SK-N-SH (cell line): ENCODE results near the gene IGDCC3. TPM values are rescaled to one million over a fixed set of nuclear protein-coding genes. Genes with fewer than 3 reads are reported as not detected.

Experiments used
- CTCF ChIA-PET: fragments of 300-600, 350-600 bp; formaldehyde crosslinking; extraction: SDS; loops from one replicate; lab custom pipeline; 2021; lab: Yijun Ruan, JAX
- POLR2A ChIA-PET: fragments of 350-600 bp; sonication (Branson Sonifier 250); formaldehyde crosslinking; extraction: SDS; loops from one replicate; lab custom pipeline; 2020; ENCODE audit warnings: antibody characterized with exemption, inconsistent platforms; lab: Yijun Ruan, JAX
- DNase-seq: peaks from one replicate; pipeline ENCODE4 v3.0.0; 2012
- H2AFZ ChIP-seq: fragments of 200-600 bp; sonication (generic); 2 replicates; pipeline ENCODE4 v1.8.1; 2016; ENCODE audit warnings: antibody characterized with exemption, mild to moderate bottlenecking, low read depth
- H3F3A ChIP-seq: fragments of 200-600 bp; sonication (generic); replicated peaks from 2 replicates; pipeline ENCODE3; 2016; ENCODE audit warnings: antibody characterized with exemption, mild to moderate bottlenecking; ENCODE audit not compliant: insufficient read depth
- H3K27ac ChIP-seq, 2 experiments: fragments of 200-500 bp in 1 of 2; fragments of 200-600 bp in 1 of 2; sonication (Bioruptor generic) in 1 of 2; sonication (generic), shearing (Covaris generic) in 1 of 2; 2 replicates each; pipeline versions ENCODE4 v1.5.1 to v1.6.1; 2014 to 2016; ENCODE audit warnings: low read depth in 2 of 2, inconsistent platforms in 1 of 2, low read length in 1 of 2, mild to moderate bottlenecking in 1 of 2, mixed read lengths in 1 of 2
- H3K27me3 ChIP-seq: fragments of 200-600 bp; sonication (generic), shearing (Covaris generic); 2 replicates; pipeline ENCODE4 v1.6.1; 2016; ENCODE audit warnings: mixed run types; ENCODE audit not compliant: insufficient read depth
- H3K36me3 ChIP-seq, 2 experiments: fragments of 200-500 bp in 1 of 2; fragments of 200-600 bp in 1 of 2; sonication (Bioruptor generic) in 1 of 2; sonication (generic) in 1 of 2; replicated peaks in 1 of 2; 2 replicates each; pipeline versions ENCODE3 to v1.5.1; 2014 to 2016; ENCODE audit warnings: low read length in 1 of 2, mild to moderate bottlenecking in 1 of 2; ENCODE audit not compliant: insufficient read depth in 2 of 2, control insufficient read depth in 1 of 2
- H3K4me1 ChIP-seq, 2 experiments: fragments of 200-500 bp in 1 of 2; fragments of 200-600 bp in 1 of 2; sonication (Bioruptor generic) in 1 of 2; sonication (generic), shearing (Covaris generic) in 1 of 2; 2 replicates each; pipeline versions ENCODE4 v1.5.1 to v1.6.1; 2014 to 2016; ENCODE audit warnings: low read depth in 1 of 2, low read length in 1 of 2, mixed run types in 1 of 2; ENCODE audit not compliant: insufficient read depth in 2 of 2, control insufficient read depth in 1 of 2
- H3K4me2 ChIP-seq: fragments of 200-600 bp; sonication (generic), shearing (Covaris generic); 2 replicates; pipeline ENCODE4 v1.6.1; 2017; ENCODE audit warnings: mixed run types
- H3K4me3 ChIP-seq, 2 experiments: fragments of 200-500 bp in 1 of 2; fragments of 200-600 bp in 1 of 2; sonication (Bioruptor generic) in 1 of 2; sonication (generic), shearing (Covaris generic) in 1 of 2; 2 replicates each; pipeline versions ENCODE4 v1.5.1 to v1.8.1; 2014 to 2016; ENCODE audit warnings: low read depth in 2 of 2, inconsistent platforms in 1 of 2, low read length in 1 of 2, mild to moderate bottlenecking in 1 of 2, mixed read lengths in 1 of 2, moderate library complexity in 1 of 2
- H3K79me2 ChIP-seq: fragments of 200-600 bp; sonication (generic); 2 replicates; pipeline ENCODE4 v1.8.1; 2017; ENCODE audit warnings: mild to moderate bottlenecking; ENCODE audit not compliant: insufficient read depth
- H3K9ac ChIP-seq: fragments of 200-600 bp; sonication (generic); 2 replicates; pipeline ENCODE4 v1.6.1; 2017; ENCODE audit warnings: mixed run types
- H3K9me2 ChIP-seq: fragments of 200-600 bp; sonication (generic); 2 replicates; pipeline ENCODE4 v1.6.1; 2017; ENCODE audit warnings: mixed run types
- H3K9me3 ChIP-seq: fragments of 200-600 bp; sonication (generic); 2 replicates; pipeline ENCODE4 v1.6.1; 2017; ENCODE audit warnings: mixed run types, mild to moderate bottlenecking, moderate library complexity
- H4K20me1 ChIP-seq: fragments of 200-600 bp; sonication (generic); 2 replicates; pipeline ENCODE4 v1.6.1; 2017; ENCODE audit warnings: mild to moderate bottlenecking, mixed run types; ENCODE audit not compliant: insufficient read depth
- EP300 ChIP-seq, 2 experiments: IDR thresholded peaks; 2 replicates each; pipeline versions ENCODE4 v1.4.0 to v1.6.1; 2012; ENCODE audit warnings: borderline replicate concordance in 1 of 2, low read depth in 1 of 2, low read length in 1 of 2
- FOXM1 ChIP-seq: IDR thresholded peaks from 2 replicates; pipeline ENCODE4 v1.4.0; 2012; ENCODE audit warnings: low read depth, mild to moderate bottlenecking
- GABPA ChIP-seq: IDR thresholded peaks from 2 replicates; pipeline ENCODE4 v1.4.0; 2012; ENCODE audit warnings: low read depth, mild to moderate bottlenecking
- GATA2 ChIP-seq: sonication (generic); formaldehyde crosslinking; IDR thresholded peaks from 2 replicates; pipeline ENCODE4 v1.5.0; 2020; ENCODE audit warnings: mild to moderate bottlenecking, missing genetic modification reagents
- JUND ChIP-seq: IDR thresholded peaks from 2 replicates; pipeline ENCODE4 v1.4.0; 2012
- MEF2A ChIP-seq: IDR thresholded peaks from 2 replicates; pipeline ENCODE4 v1.4.0; 2012; ENCODE audit warnings: low read depth, borderline replicate concordance
- MXI1 ChIP-seq: IDR thresholded peaks from 2 replicates; pipeline ENCODE4 v1.6.1; 2012; ENCODE audit warnings: mild to moderate bottlenecking, low read depth, low read length, improper control_type of control experiment
- NFIC ChIP-seq: IDR thresholded peaks from 2 replicates; pipeline ENCODE4 v1.4.0; 2012; ENCODE audit warnings: borderline replicate concordance
- NRF1 ChIP-seq: IDR thresholded peaks from 2 replicates; pipeline ENCODE4 v1.6.1; 2012; ENCODE audit warnings: low read depth, mild to moderate bottlenecking, low read length
- PBX3 ChIP-seq: IDR thresholded peaks from 2 replicates; pipeline ENCODE4; 2012
- RFX5 ChIP-seq: IDR thresholded peaks from 2 replicates; pipeline ENCODE4 v1.6.1; 2012; ENCODE audit warnings: mild to moderate bottlenecking, improper control_type of control experiment, low read length
- RXRA ChIP-seq: IDR thresholded peaks from 2 replicates; pipeline ENCODE4 v1.4.0; 2012; ENCODE audit warnings: low read depth, mild to moderate bottlenecking, borderline replicate concordance
- SMC3 ChIP-seq: IDR thresholded peaks from 2 replicates; pipeline ENCODE4 v1.6.1; 2012; ENCODE audit warnings: low read depth, low read length, improper control_type of control experiment
- TAF1 ChIP-seq: IDR thresholded peaks from 2 replicates; pipeline ENCODE4 v1.6.1; 2012; ENCODE audit warnings: low read depth, mild to moderate bottlenecking, low read length, moderate library complexity, borderline replicate concordance
- TCF12 ChIP-seq: IDR thresholded peaks from 2 replicates; pipeline ENCODE4 v1.4.0; 2012
- TEAD4 ChIP-seq: IDR thresholded peaks from 2 replicates; pipeline ENCODE4 v1.4.0; 2012; ENCODE audit warnings: mild to moderate bottlenecking, borderline replicate concordance; ENCODE audit not compliant: insufficient read depth
- USF1 ChIP-seq: IDR thresholded peaks from 2 replicates; pipeline ENCODE4 v1.4.0; 2012; ENCODE audit warnings: low read depth, borderline replicate concordance
- USF2 ChIP-seq: fragments of 150-350 bp; IDR thresholded peaks from 2 replicates; pipeline ENCODE4 v1.6.1; 2017; ENCODE audit warnings: antibody characterized with exemption, low read length, low read depth, borderline replicate concordance
- WGBS: methylation state at CpG from one replicate; pipeline ENCODE4 v1.1.6; 2017; ENCODE audit warnings: low lambda C conversion rate; 5-methylcytosine and 5-hydroxymethylcytosine counted together
- polyA plus RNA-seq, 3 experiments: library from polyadenylated mRNA; depleted of rRNA; stranded (reverse); fragments of >200 nt; gene quantifications; 2 replicates each; pipeline ENCODE4 v1.2.3, GENCODE V29; 2012
- TF ChIP-seq, protein P1 (sequence below): IDR thresholded peaks from 2 replicates; pipeline ENCODE4 v1.4.0; 2012; ENCODE audit warnings: low read depth, borderline replicate concordance

Gene IGDCC3
- polyA plus RNA-seq, 1 of the 3 experiments (the other 2 are of a cell fraction): 0.43 TPM

- no peak for DNase-seq
- Histone ChIP-seq H2AFZ (no peak overlapping the region), H3K79me2 (no peaks in the 10 kb centered on the region), H3K36me3 (no peaks in the 10 kb centered on the region), H3F3A (no peaks in the 10 kb centered on the region), H3K4me1 (peaks cover 0 to 19% of the 10 kb centered on the region in 2 experiments; a peak in 1 of 4 replicates), H3K4me3 (no peak overlapping the region), H4K20me1 (no peaks in the 10 kb centered on the region), H3K9me3 (no peaks in the 10 kb centered on the region), H3K9ac (no peak overlapping the region), H3K27ac (no peak overlapping the region), H3K9me2 (no peaks in the 10 kb centered on the region), H3K27me3 (no peaks in the 10 kb centered on the region), H3K4me2 (no peak overlapping the region)
- POLR2A ChIA-PET: no interaction called here
- TF ChIP-seq RFX5 (no peak), SMC3 (no peak), FOXM1 (no peak), TCF12 (no peak), RXRA (no peak), GABPA (no peak), NRF1 (no peak), NFIC (no peak), JUND (no peak), GATA2 (CRISPR knock-in tag) (no peak), TAF1 (no peak), USF2 (no peak), PBX3 (no peak), MXI1 (no peak), EP300 (IDR thresholded peaks at IDR 0.05; ENCODE audit: borderline replicate concordance in 1 of 2, low read depth in 1 of 2, low read length in 1 of 2) (no peak), TEAD4 (no peak), MEF2A (no peak), USF1 (no peak)
- TF ChIP-seq, protein P1, sequence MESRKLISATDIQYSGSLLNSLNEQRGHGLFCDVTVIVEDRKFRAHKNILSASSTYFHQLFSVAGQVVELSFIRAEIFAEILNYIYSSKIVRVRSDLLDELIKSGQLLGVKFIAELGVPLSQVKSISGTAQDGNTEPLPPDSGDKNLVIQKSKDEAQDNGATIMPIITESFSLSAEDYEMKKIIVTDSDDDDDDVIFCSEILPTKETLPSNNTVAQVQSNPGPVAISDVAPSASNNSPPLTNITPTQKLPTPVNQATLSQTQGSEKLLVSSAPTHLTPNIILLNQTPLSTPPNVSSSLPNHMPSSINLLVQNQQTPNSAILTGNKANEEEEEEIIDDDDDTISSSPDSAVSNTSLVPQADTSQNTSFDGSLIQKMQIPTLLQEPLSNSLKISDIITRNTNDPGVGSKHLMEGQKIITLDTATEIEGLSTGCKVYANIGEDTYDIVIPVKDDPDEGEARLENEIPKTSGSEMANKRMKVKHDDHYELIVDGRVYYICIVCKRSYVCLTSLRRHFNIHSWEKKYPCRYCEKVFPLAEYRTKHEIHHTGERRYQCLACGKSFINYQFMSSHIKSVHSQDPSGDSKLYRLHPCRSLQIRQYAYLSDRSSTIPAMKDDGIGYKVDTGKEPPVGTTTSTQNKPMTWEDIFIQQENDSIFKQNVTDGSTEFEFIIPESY: no peak
- CTCF ChIA-PET: interaction anchor here (1.0 to 1.4 kb wide), 4 partner anchors 10 to 42 kb away, joined by 3 to 4 read pairs (median 4); no protein-coding TSS in a partner anchor
- 90% methylated on average over 10 of the region's 10 CpGs for WGBS
Observed at GRCh38 chr15:65343374-65343981, 34.3 kb downstream of the IGDCC3 start.
